Tibial nerve (tissue), 4 donors: ENCODE data around the gene ING5. TPM values are rescaled to one million over a fixed set of nuclear protein-coding genes. Genes with fewer than 3 reads are reported as not detected.
A peak's percentile ranks its signal among the peaks of the same experiment; 100 is the strongest.

Source experiments
- DNase-seq, 2 donors: peaks; one replicate each; pipeline ENCODE4 v3.0.0-alpha.2; 2019; ENCODE audit warnings: low spot score in 2 of 2
- H3K27ac ChIP-seq, 4 donors: fragments of 200-600 bp; sonication (generic) in 3 of 4; one replicate each; pipeline ENCODE4 v1.5.1; 2017 to 2019; ENCODE audit warnings: mild to moderate bottlenecking in 1 of 4
- H3K27me3 ChIP-seq, 2 donors: fragments of 200-600 bp; sonication (generic) in 1 of 2; one replicate each; pipeline versions ENCODE4 v1.5.1 to v1.6.0; 2017 to 2019
- H3K36me3 ChIP-seq, 3 donors: fragments of 200-600 bp; sonication (generic); one replicate each; pipeline ENCODE4 v1.5.1; 2018 to 2019
- H3K4me1 ChIP-seq, 4 donors: fragments of 200-600 bp; sonication (generic) in 3 of 4; one replicate each; pipeline ENCODE4 v1.5.1; 2017 to 2019
- H3K4me3 ChIP-seq, 4 donors: fragments of 200-600 bp; sonication (generic) in 3 of 4; one replicate each; pipeline ENCODE4 v1.5.1; 2017 to 2019; ENCODE audit warnings: mild to moderate bottlenecking in 1 of 4, moderate library complexity in 1 of 4
- H3K9me3 ChIP-seq, 4 donors: fragments of 200-600 bp; sonication (generic) in 3 of 4; one replicate each; pipeline ENCODE4 v1.5.1; 2017 to 2019
- EP300 ChIP-seq, 2 donors: sonication (generic); formaldehyde crosslinking; IDR thresholded peaks; one replicate each; pipeline ENCODE4 v1.6.1; 2017; ENCODE audit warnings: antibody characterized with exemption in 2 of 2, mild to moderate bottlenecking in 1 of 2
- POLR2A ChIP-seq, 2 donors: fragments of 450-650 bp; IDR thresholded peaks; one replicate each; pipeline ENCODE4 v1.6.1; 2017; ENCODE audit warnings: antibody characterized with exemption in 2 of 2, mild to moderate bottlenecking in 2 of 2, moderate library complexity in 2 of 2
- WGBS, 2 donors: methylation state at CpG; one replicate each; pipeline ENCODE4 v1.1.5; 2018; 5-methylcytosine and 5-hydroxymethylcytosine counted together
- total RNA-seq, 4 donors: library from RNA; depleted of rRNA; stranded (reverse); fragments of >200 nt; gene quantifications; one replicate each; pipeline ENCODE4 v1.1.0, GENCODE V29; 2016
- TF ChIP-seq, protein P1 (sequence below), 5 experiments: fragments of 200-600 bp in 3 of 5; fragments of 450-650 bp in 2 of 5; sonication (generic) in 3 of 5; IDR thresholded peaks; one replicate each; pipeline ENCODE4 v1.5.1; 2016 to 2019; ENCODE audit warnings: antibody characterized with exemption in 5 of 5, mild to moderate bottlenecking in 3 of 5, moderate library complexity in 2 of 5

Gene ING5
- total RNA-seq, 4 donors from 2014 or later, result 33.4 to 73.3 (median 56.2) TPM

DNA sequence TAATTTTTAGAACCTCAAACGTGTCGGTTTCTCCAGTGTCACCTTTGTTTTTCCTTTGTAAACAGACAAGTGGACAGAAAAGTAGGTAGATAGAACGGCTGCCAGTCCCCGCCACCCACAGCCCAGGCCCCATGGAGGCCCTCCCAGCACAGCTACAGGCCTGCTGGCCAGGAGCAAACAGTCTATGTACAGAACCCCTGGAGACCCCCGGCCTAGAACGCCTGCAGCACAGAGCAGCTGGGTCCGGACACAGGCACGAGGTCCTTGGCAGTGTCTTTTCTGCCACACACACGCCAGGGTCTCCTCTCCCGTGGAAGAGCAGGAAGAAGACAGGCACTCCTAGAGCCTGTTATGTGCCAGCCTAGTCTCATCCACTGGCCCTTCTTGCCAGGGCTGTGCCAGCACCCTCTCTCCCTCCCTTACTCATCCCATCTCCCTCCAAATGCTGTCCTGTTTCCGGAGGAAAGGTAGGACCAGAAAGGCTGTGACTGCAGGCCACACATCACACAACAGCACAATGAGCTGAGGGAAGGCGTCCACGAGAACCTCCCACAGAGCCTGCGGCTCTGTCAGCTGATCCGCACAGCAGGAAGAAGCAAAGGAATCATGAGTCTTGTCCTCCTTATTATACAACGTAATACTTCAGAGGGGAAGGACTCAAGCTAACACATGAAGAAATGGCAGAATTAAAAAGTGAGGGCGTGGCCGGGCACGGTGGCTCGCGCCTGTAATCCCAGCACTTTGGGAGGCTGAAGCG lies 22.9 kb upstream of the ING5 start:
- H3K9me3 ChIP-seq, result no peaks in the 10 kb centered on the region
- 91 to 92% methylated on average over 22 of the region's 22 CpGs for WGBS, 2 donors
- DNase-seq, result no peak
- H3K27me3 ChIP-seq, result no peaks in the 10 kb centered on the region
- TF ChIP-seq, protein P1, sequence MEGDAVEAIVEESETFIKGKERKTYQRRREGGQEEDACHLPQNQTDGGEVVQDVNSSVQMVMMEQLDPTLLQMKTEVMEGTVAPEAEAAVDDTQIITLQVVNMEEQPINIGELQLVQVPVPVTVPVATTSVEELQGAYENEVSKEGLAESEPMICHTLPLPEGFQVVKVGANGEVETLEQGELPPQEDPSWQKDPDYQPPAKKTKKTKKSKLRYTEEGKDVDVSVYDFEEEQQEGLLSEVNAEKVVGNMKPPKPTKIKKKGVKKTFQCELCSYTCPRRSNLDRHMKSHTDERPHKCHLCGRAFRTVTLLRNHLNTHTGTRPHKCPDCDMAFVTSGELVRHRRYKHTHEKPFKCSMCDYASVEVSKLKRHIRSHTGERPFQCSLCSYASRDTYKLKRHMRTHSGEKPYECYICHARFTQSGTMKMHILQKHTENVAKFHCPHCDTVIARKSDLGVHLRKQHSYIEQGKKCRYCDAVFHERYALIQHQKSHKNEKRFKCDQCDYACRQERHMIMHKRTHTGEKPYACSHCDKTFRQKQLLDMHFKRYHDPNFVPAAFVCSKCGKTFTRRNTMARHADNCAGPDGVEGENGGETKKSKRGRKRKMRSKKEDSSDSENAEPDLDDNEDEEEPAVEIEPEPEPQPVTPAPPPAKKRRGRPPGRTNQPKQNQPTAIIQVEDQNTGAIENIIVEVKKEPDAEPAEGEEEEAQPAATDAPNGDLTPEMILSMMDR (IDR thresholded peaks at IDR 0.05), result no peak
- no peak for TF ChIP-seq EP300 (IDR thresholded peaks at IDR 0.05)
- TF ChIP-seq POLR2A (IDR thresholded peaks at IDR 0.05), result no peak
- no peak overlapping the region for H3K27ac ChIP-seq
- H3K4me3 ChIP-seq, result no peak overlapping the region
- peaks cover 0 to 98% (median 8%) of the 10 kb centered on the region in 3 donors for H3K36me3 ChIP-seq
- peaks cover 0 to 7% (median 3%) of the 10 kb centered on the region in 4 donors for H3K4me1 ChIP-seq

DNA sequence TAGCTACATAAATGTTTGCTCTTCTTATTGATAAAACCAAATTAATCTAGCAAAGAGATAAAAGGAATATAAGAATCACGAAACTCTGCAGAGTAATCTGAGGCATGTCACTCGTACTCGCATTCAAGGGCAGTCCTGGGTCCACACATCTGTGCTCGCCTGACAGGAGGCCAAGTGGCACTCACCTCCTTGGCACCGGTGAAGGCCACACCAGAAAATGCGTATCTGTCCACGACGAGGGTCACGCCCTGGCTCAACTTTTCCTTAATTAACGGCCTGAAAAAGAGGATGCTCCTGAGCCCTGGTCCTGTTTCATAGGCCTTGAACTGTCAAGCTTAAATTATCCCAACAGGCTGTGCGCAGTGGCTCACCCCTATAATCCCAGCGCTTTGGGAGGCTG lies 21.8 kb upstream of the ING5 start:
- Histone ChIP-seq H3K27ac (no peak overlapping the region), H3K9me3 (no peaks in the 10 kb centered on the region), H3K27me3 (no peaks in the 10 kb centered on the region), H3K4me3 (no peak overlapping the region), H3K36me3 (peaks cover 0 to 89% (median 8%) of the 10 kb centered on the region in 3 donors), H3K4me1 (peaks cover 0 to 8% (median 3%) of the 10 kb centered on the region in 4 donors)
- TF ChIP-seq EP300 (IDR thresholded peaks at IDR 0.05) (no peak), POLR2A (IDR thresholded peaks at IDR 0.05) (no peak)
- TF ChIP-seq, protein P1 (IDR thresholded peaks at IDR 0.05), result no peak
- DNase-seq, result no peak
- WGBS, 2 donors, result 92 to 94% methylated on average over 12 of the region's 12 CpGs

DNA sequence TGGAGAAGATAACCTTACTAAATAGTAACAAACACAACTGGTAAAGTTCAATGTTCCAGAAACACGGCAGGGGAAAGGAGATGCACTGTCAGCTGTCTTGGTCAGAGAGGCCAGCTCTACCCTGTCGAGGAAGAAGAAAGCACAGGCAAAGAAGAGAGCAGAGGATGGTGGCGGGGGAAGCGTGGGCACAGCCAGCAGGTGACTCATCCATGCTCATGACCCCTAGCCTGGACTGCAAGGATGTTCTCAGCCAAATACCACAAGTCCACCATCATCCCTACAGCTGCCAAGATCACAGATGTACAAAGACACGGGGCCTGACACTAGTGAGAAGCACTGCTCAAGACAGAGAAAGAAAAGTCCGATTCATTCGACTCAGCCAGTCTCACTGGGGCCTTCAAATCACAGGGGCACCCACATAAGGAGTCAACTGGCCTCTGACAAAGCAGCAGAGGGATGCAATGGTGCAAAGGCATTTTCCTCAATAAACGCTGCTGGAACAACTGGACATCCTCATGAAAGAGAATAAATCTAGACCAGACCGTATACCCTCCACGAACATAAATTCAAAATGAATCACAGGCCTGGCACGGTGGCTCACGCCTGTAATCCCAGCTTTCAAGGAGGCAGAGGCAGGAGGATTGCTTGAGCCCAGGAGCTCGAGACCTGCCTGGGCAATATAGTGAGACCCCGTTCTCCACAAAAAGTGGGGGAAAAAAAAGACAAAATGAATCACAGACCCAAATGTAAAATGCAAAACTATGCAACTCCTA lies 20.8 kb upstream of the ING5 start:
- TF ChIP-seq EP300 (IDR thresholded peaks at IDR 0.05) (no peak), POLR2A (IDR thresholded peaks at IDR 0.05) (no peak)
- TF ChIP-seq, protein P1 (IDR thresholded peaks at IDR 0.05), result no peak
- peaks cover 0 to 84% (median 8%) of the 10 kb centered on the region in 3 donors for H3K36me3 ChIP-seq
- peak in 1 of 2 donors; percentile 41 for DNase-seq

DNA sequence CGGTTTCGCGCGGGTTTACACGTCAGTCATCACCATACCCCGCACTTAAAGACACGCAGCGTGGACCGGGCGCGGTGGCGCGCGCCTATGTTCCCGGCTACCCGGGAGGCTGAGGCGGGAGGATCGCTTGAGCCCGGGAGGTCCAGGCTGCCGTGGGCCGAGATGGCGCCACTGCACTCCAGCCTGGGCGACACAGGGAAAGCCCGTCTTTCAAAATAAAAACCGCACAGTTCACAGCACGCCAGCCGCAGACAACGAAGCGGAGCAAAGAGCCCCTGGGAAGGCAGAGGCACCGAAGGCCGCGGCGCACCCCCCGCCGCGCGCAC lies 15.6 kb upstream of the ING5 start:
- Histone ChIP-seq H3K27me3 (no peaks in the 10 kb centered on the region), H3K36me3 (peaks cover 0 to 48% (median 4%) of the 10 kb centered on the region in 3 donors), H3K4me3 (peak overlapping the region; percentile 50 to 97 (median 72)), H3K27ac (peak overlapping the region in 3 of 4 donors; percentile 44 to 95 (median 93)), H3K9me3 (no peaks in the 10 kb centered on the region), H3K4me1 (peaks cover 0 to 45% (median 21%) of the 10 kb centered on the region in 4 donors)
- no peak for DNase-seq
- 0% methylated on average over 22 to 28 of the region's 37 CpGs for WGBS, 2 donors
- TF ChIP-seq, protein P1 (IDR thresholded peaks at IDR 0.05), result no peak
- TF ChIP-seq EP300 (IDR thresholded peaks at IDR 0.05) (no peak), POLR2A (IDR thresholded peaks at IDR 0.05) (no peak)

More for the DNA sequence above, 20.8 kb upstream of the ING5 start:
- WGBS, 2 donors, result 62 to 65% methylated on average over 14 of the region's 14 CpGs
- H3K9me3 ChIP-seq, result no peaks in the 10 kb centered on the region
- H3K27ac ChIP-seq, result peak overlapping the region in 1 of 4 donors; percentile 36
- H3K4me1 ChIP-seq, result peaks cover 0 to 17% (median 8%) of the 10 kb centered on the region in 4 donors
- no peaks in the 10 kb centered on the region for H3K27me3 ChIP-seq
- H3K4me3 ChIP-seq, result no peak overlapping the region
